ENCODE measurements around the gene PHC2.

Gene PHC2

GRCh38 chr1:33472269-33472980, 41.5 kb upstream of the PHC2 start, which contains the start of gene ZSCAN20:
ZSCAN20 (plus strand) TSS chr1:33472645; CDS start chr1:33479289, 6,644 bp downstream.
- peak within 1 kb of the TSS; percentile 86 for H3K4me3 ChIP-seq (ENCODE audit: low read length, poor library complexity, severe bottlenecking)
- no peaks in the 10 kb centered on the region for H3K9me3 ChIP-seq (ENCODE audit: insufficient read depth, low read depth, low read length)
- peak within 1 kb of the TSS; percentile 81 for H3K4me2 ChIP-seq (ENCODE audit: low read depth, low read length, poor library complexity, severe bottlenecking)
- H3K27me3 ChIP-seq (ENCODE audit: insufficient read depth, low read length, poor library complexity, severe bottlenecking), result no peaks in the 10 kb centered on the region
- peak within 1 kb of the TSS; percentile 88 for H2AFZ ChIP-seq (ENCODE audit: low read length)
- no peaks in the 10 kb centered on the region for H4K20me1 ChIP-seq (ENCODE audit: insufficient read depth, low read length, poor library complexity, severe bottlenecking)
- peaks cover 47% of the 10 kb centered on the region for H3K4me1 ChIP-seq (ENCODE audit: insufficient read depth, low read length, poor library complexity, severe bottlenecking)
- TF ChIP-seq EZH2phosphoT487 (IDR thresholded peaks at IDR 0.05; ENCODE audit: borderline replicate concordance) (no peak), CTCF (conservative IDR thresholded peaks at IDR 0.05; ENCODE audit: low read length) (no peak)
- peaks cover 9% of the 10 kb centered on the region; the same call in 1 of the 2 replicates for H3K79me2 ChIP-seq (ENCODE audit: insufficient read depth, low read length)
- H3K36me3 ChIP-seq (ENCODE audit: insufficient read depth, low read length), result no peaks in the 10 kb centered on the region
- no peaks in the 10 kb centered on the region for H3K9me2 ChIP-seq (replicated peaks; ENCODE audit: low read depth, low read length)
- H3F3A ChIP-seq (ENCODE audit: low read depth), result 0 out of 2 replicates have a peak, but pooled peaks cover 4% of the 10 kb centered on the region
- H3K9ac ChIP-seq (ENCODE audit: low read depth, low read length, poor library complexity, severe bottlenecking), result peak within 1 kb of the TSS; percentile 83

GRCh38 chr1:33471416-33471815, 40.5 kb upstream of the PHC2 start:
- TF ChIP-seq CTCF (conservative IDR thresholded peaks at IDR 0.05; ENCODE audit: low read length) (no peak), EZH2phosphoT487 (IDR thresholded peaks at IDR 0.05; ENCODE audit: borderline replicate concordance) (no peak)

GRCh38 chr1:33470495-33471012, 39.7 kb upstream of the PHC2 start:
- Histone ChIP-seq H3F3A (ENCODE audit: low read depth) (0 out of 2 replicates have a peak, but pooled peaks cover 4% of the 10 kb centered on the region), H2AFZ (ENCODE audit: low read length) (peak overlapping the region; percentile 85), H3K27me3 (ENCODE audit: insufficient read depth, low read length, poor library complexity, severe bottlenecking) (no peaks in the 10 kb centered on the region), H3K79me2 (ENCODE audit: insufficient read depth, low read length) (peaks cover 9% of the 10 kb centered on the region; the same call in 1 of the 2 replicates), H3K36me3 (ENCODE audit: insufficient read depth, low read length) (no peaks in the 10 kb centered on the region), H3K4me1 (ENCODE audit: insufficient read depth, low read length, poor library complexity, severe bottlenecking) (peaks cover 47% of the 10 kb centered on the region), H3K4me2 (ENCODE audit: low read depth, low read length, poor library complexity, severe bottlenecking) (peak overlapping the region; percentile 62), H3K9me3 (ENCODE audit: insufficient read depth, low read depth, low read length) (no peaks in the 10 kb centered on the region), H3K9me2 (replicated peaks; ENCODE audit: low read depth, low read length) (no peaks in the 10 kb centered on the region), H4K20me1 (ENCODE audit: insufficient read depth, low read length, poor library complexity, severe bottlenecking) (no peaks in the 10 kb centered on the region), H3K4me3 (ENCODE audit: low read length, poor library complexity, severe bottlenecking) (peak overlapping the region; percentile 49), H3K9ac (ENCODE audit: low read depth, low read length, poor library complexity, severe bottlenecking) (peak overlapping the region; percentile 56)
- TF ChIP-seq EZH2phosphoT487 (IDR thresholded peaks at IDR 0.05; ENCODE audit: borderline replicate concordance) (no peak), CTCF (conservative IDR thresholded peaks at IDR 0.05; ENCODE audit: low read length) (peak; percentile 87)

More at GRCh38 chr1:33471416-33471815, 40.5 kb upstream of the PHC2 start:
- Histone ChIP-seq H3K4me2 (ENCODE audit: low read depth, low read length, poor library complexity, severe bottlenecking) (peak overlapping the region; percentile 81), H3K9me3 (ENCODE audit: insufficient read depth, low read depth, low read length) (no peaks in the 10 kb centered on the region), H2AFZ (ENCODE audit: low read length) (no peak overlapping the region), H3F3A (ENCODE audit: low read depth) (0 out of 2 replicates have a peak, but pooled peaks cover 4% of the 10 kb centered on the region), H3K36me3 (ENCODE audit: insufficient read depth, low read length) (no peaks in the 10 kb centered on the region), H3K9me2 (replicated peaks; ENCODE audit: low read depth, low read length) (no peaks in the 10 kb centered on the region), H3K79me2 (ENCODE audit: insufficient read depth, low read length) (peaks cover 9% of the 10 kb centered on the region; the same call in 1 of the 2 replicates), H4K20me1 (ENCODE audit: insufficient read depth, low read length, poor library complexity, severe bottlenecking) (no peaks in the 10 kb centered on the region), H3K4me3 (ENCODE audit: low read length, poor library complexity, severe bottlenecking) (no peak overlapping the region), H3K4me1 (ENCODE audit: insufficient read depth, low read length, poor library complexity, severe bottlenecking) (peaks cover 47% of the 10 kb centered on the region), H3K27me3 (ENCODE audit: insufficient read depth, low read length, poor library complexity, severe bottlenecking) (no peaks in the 10 kb centered on the region), H3K9ac (ENCODE audit: low read depth, low read length, poor library complexity, severe bottlenecking) (peak overlapping the region; percentile 58)
